HepG2 (cell line): ENCODE measurements around the gene CDC42EP1. TPM values are rescaled to one million over a fixed set of nuclear protein-coding genes. Genes with fewer than 3 reads are reported as not detected.

Experiments
- ATAC-seq: fragments of 200-7000 bp; cut with Tn5 transposase; 3 replicates; pipeline ENCODE4 v1.9.1; 2020; ENCODE audit warnings: mild to moderate bottlenecking, moderate library complexity
- BruUV-seq: library from RNA; stranded (reverse); fragments of 400-500 nt; replicated peaks from 2 replicates; lab custom pipeline; 2021; lab: Mats Ljungman, UMichigan
- CTCF ChIA-PET: fragments of 300-600 bp; formaldehyde crosslinking; extraction: SDS; loops from one replicate; lab custom pipeline; 2021; ENCODE audit warnings: low total read pairs, inconsistent platforms, low intra/inter-chr PET ratio; lab: Yijun Ruan, JAX
- POLR2A ChIA-PET: fragments of 350-600 bp; sonication (Branson Sonifier 250); formaldehyde crosslinking; loops from one replicate; lab custom pipeline; 2020; ENCODE audit warnings: antibody characterized with exemption, inconsistent platforms; lab: Yijun Ruan, JAX
- DNase-seq: peaks from one replicate; pipeline ENCODE4 v3.0.0-alpha.2; 2015; ENCODE audit warnings: low spot score
- FAIRE-seq: peaks from 3 replicates; lab custom pipeline; 2011; peaks lifted over from hg19 to GRCh38; lab: Jason Lieb, UNC
- H2AFZ ChIP-seq: one replicate; pipeline ENCODE4 v1.6.1; 2011; ENCODE audit warnings: low read length, inconsistent platforms
- H3K27ac ChIP-seq: fragments of 300-600 bp; 3 replicates; pipeline ENCODE4 v1.8.0; 2011; ENCODE audit warnings: mixed run types, mild to moderate bottlenecking, mixed read lengths, low read length, inconsistent platforms; ENCODE audit not compliant: insufficient read depth; ENCODE audit errors: extremely low read length
- H3K27me3 ChIP-seq, 2 experiments: fragments of 200-600 bp in 1 of 2; 2 replicates in 1 of 2; 3 replicates in 1 of 2; pipeline versions ENCODE4 v1.6.0 to v1.8.0; 2011; ENCODE audit warnings: low read length in 2 of 2, mild to moderate bottlenecking in 2 of 2, moderate library complexity in 2 of 2, inconsistent platforms in 1 of 2; ENCODE audit not compliant: insufficient read depth in 2 of 2, control insufficient read depth in 1 of 2
- H3K36me3 ChIP-seq, 2 experiments: fragments of 200-600 bp in 1 of 2; replicated peaks in 1 of 2; 2 replicates in 1 of 2; 3 replicates in 1 of 2; pipeline versions ENCODE4 v1.5.1 to v1.8.0; 2011; ENCODE audit warnings: low read length in 2 of 2, inconsistent platforms in 1 of 2; ENCODE audit not compliant: insufficient read depth in 2 of 2, control insufficient read depth in 1 of 2
- H3K4me1 ChIP-seq: 2 replicates; pipeline ENCODE4 v1.5.1; 2012; ENCODE audit warnings: low read length, inconsistent platforms; ENCODE audit not compliant: insufficient read depth
- H3K4me2 ChIP-seq: 2 replicates; pipeline ENCODE4 v1.6.0; 2011; ENCODE audit warnings: low read depth, low read length, inconsistent platforms
- H3K4me3 ChIP-seq, 3 experiments: fragments of 200-600 bp in 1 of 3; sonication (generic), shearing (Covaris generic) in 1 of 3; replicated peaks in 1 of 3; 2 replicates each; pipeline ENCODE4 v1.5.1; 2011 to 2016; ENCODE audit warnings: low read length in 3 of 3, inconsistent platforms in 2 of 3, low read depth in 2 of 3, mild to moderate bottlenecking in 2 of 3, control low read depth in 1 of 3, mixed read lengths in 1 of 3; ENCODE audit not compliant: insufficient read depth in 1 of 3
- H3K79me2 ChIP-seq: one replicate; pipeline ENCODE4 v1.6.1; 2011; ENCODE audit warnings: low read length, inconsistent platforms; ENCODE audit not compliant: insufficient read depth
- H3K9ac ChIP-seq: 2 replicates; pipeline ENCODE4 v1.6.0; 2011; ENCODE audit warnings: mild to moderate bottlenecking, low read depth, low read length, inconsistent platforms; ENCODE audit not compliant: insufficient read depth
- H3K9me3 ChIP-seq: 2 replicates; pipeline ENCODE4 v1.5.1; 2012; ENCODE audit warnings: mild to moderate bottlenecking, low read length
- H4K20me1 ChIP-seq: 2 replicates; pipeline ENCODE4 v1.6.0; 2011; ENCODE audit warnings: inconsistent platforms, mild to moderate bottlenecking, low read length, moderate library complexity; ENCODE audit not compliant: insufficient read depth
- FOXA3 ChIP-seq: IDR thresholded peaks from 2 replicates; pipeline ENCODE4 v1.6.1; 2016; ENCODE audit warnings: missing genetic modification reagents, missing compliant biosample characterization
- HNRNPL ChIP-seq: fragments of 200-400 bp; formaldehyde crosslinking; IDR thresholded peaks from 2 replicates; pipeline ENCODE4 v1.6.1; 2017; ENCODE audit warnings: mild to moderate bottlenecking, low read depth, low read length
- MATR3 ChIP-seq: sonication (generic); formaldehyde crosslinking; IDR thresholded peaks from 2 replicates; pipeline ENCODE4 v1.4.0; 2020; ENCODE audit warnings: missing genetic modification reagents
- POLR2A ChIP-seq, 2 experiments: IDR thresholded peaks; 2 replicates each; pipeline ENCODE4 v1.6.1; 2011; ENCODE audit warnings: low read depth in 2 of 2, low read length in 2 of 2, mild to moderate bottlenecking in 1 of 2, moderate library complexity in 1 of 2; ENCODE audit not compliant: insufficient read depth in 1 of 2
- POLR2AphosphoS5 ChIP-seq: IDR thresholded peaks from 2 replicates; pipeline ENCODE4 v1.6.1; 2012; ENCODE audit warnings: low read depth, low read length
- ZFP41 ChIP-seq: sonication (generic); formaldehyde crosslinking; IDR thresholded peaks from 2 replicates; pipeline ENCODE4 v1.4.0; 2020; ENCODE audit warnings: mild to moderate bottlenecking, missing genetic modification reagents, borderline replicate concordance
- ZFP90 ChIP-seq: sonication (generic); formaldehyde crosslinking; IDR thresholded peaks from 2 replicates; pipeline ENCODE4 v1.8.0; 2022; ENCODE audit warnings: missing genetic modification reagents, mild to moderate bottlenecking, inconsistent platforms, borderline replicate concordance
- ZNF317 ChIP-seq: sonication (generic); formaldehyde crosslinking; IDR thresholded peaks from 2 replicates; pipeline ENCODE4 v1.5.0; 2020; ENCODE audit warnings: mild to moderate bottlenecking, missing genetic modification reagents
- ZNF562 ChIP-seq: sonication (generic); formaldehyde crosslinking; IDR thresholded peaks from 2 replicates; pipeline ENCODE4 v1.8.0; 2022; ENCODE audit warnings: missing genetic modification reagents, borderline replicate concordance
- ZNF713 ChIP-seq: sonication (generic); formaldehyde crosslinking; IDR thresholded peaks from 2 replicates; pipeline ENCODE4 v1.4.0; 2020; ENCODE audit warnings: mild to moderate bottlenecking, missing genetic modification reagents
- WGBS: methylation state at CpG from one replicate; pipeline ENCODE4 v1.1.6; 2017; ENCODE audit warnings: low lambda C conversion rate; 5-methylcytosine and 5-hydroxymethylcytosine counted together
- in situ Hi-C: cut with HindIII; loops from 2 replicates; pipeline ENCODE4 v1.10.0; 2017; ENCODE audit warnings: low pct_unique_long_range_greater_than_20kb; ENCODE audit not compliant: extremely low pct_ligation_motif_present
- intact Hi-C: fragments of 100-400 bp; cut with micrococcal nuclease; formaldehyde crosslinking; loops from one replicate; pipeline ENCODE4 v1.10.0; 2022; ENCODE audit not compliant: unreplicated experiment
- polyA plus RNA-seq, 8 experiments: library from polyadenylated mRNA; depleted of rRNA in 3 of 8; stranded (reverse) in 7 of 8; unstranded in 1 of 8; fragments of >200 nt; fragmentation: Illumina TruSeq in 4 of 8; extraction: Trizol in 4 of 8; gene quantifications; 2 replicates each; pipeline versions ENCODE4 v1.2.1 to v1.2.3, GENCODE V29; 2011 to 2016; ENCODE audit warnings: low read depth in 4 of 8, missing spikeins in 1 of 8, mixed read lengths in 1 of 8; ENCODE audit not compliant: insufficient read depth in 1 of 8
- total RNA-seq, 5 experiments: library from RNA; depleted of rRNA; stranded (reverse); fragments of >200 nt; fragmentation: Illumina TruSeq; extraction: Trizol; gene quantifications; 2 replicates each; pipeline ENCODE4 v1.2.3, GENCODE V29; 2016; ENCODE audit warnings: low read depth in 1 of 5
- TF ChIP-seq, protein P1 (sequence below): sonication (generic); formaldehyde crosslinking; IDR thresholded peaks from 2 replicates; pipeline ENCODE4 v1.4.0; 2020; ENCODE audit warnings: missing genetic modification reagents, borderline replicate concordance
- TF ChIP-seq, protein P2 (sequence below): sonication (generic); formaldehyde crosslinking; IDR thresholded peaks from 2 replicates; pipeline ENCODE4 v1.5.1; 2020; ENCODE audit warnings: missing genetic modification reagents, mild to moderate bottlenecking, borderline replicate concordance
- TF ChIP-seq, protein P3 (sequence below): sonication (generic); formaldehyde crosslinking; IDR thresholded peaks from 2 replicates; pipeline ENCODE4 v1.5.0; 2020; ENCODE audit warnings: mild to moderate bottlenecking, missing genetic modification reagents, moderate library complexity

CDC42EP1 gene
- total and polyA plus RNA-seq, 2 of the 13 experiments (the other 11 are each of a cell fraction or from before 2014, with no cell fraction given) = 17.1 to 29.5 TPM

DNA sequence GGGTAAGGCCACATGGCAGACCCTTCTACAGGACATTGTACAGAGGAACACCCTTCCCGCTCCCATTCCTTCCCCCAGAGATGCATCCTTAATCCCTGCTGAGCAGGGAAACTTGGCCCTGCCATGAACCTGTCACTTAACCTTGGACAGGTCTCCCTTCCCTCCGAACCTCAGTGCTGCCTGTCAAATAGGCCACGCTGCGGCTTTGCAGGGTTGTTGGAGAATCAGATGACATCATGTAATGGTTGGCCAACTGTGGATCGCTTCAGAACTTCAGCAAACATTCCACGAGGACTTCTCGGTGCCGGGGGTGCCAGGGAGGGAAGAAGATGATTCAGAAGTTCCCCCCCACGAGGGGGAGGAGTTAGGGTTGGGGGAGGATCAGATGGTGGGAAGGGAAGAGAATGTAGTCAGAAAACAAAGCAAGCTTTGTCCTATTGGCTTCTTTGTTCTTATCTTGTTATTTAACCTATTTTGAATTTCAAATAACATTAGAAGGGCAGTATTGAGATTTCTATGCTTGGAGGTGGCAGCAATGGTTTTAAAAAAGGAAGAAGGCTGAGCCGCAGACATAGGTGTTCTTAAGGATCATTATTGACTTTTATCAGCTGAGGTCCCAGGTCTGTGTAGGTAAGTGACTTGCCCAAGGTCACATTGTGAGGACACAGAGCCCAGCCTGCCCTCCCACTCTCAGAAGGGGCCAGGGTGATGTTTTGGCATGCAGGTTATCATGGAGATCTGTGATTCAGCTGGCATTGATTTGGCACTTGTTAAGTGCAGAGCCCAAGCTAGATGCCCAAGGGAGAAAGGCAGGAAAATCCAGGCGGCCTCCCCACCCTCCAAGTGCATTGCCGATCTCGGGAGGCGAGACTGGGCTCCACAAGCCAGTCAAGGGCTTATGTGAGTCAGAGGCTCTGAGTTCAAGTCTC, 3.1 kb downstream of the CDC42EP1 start (continued):
- TF ChIP-seq, protein P1, sequence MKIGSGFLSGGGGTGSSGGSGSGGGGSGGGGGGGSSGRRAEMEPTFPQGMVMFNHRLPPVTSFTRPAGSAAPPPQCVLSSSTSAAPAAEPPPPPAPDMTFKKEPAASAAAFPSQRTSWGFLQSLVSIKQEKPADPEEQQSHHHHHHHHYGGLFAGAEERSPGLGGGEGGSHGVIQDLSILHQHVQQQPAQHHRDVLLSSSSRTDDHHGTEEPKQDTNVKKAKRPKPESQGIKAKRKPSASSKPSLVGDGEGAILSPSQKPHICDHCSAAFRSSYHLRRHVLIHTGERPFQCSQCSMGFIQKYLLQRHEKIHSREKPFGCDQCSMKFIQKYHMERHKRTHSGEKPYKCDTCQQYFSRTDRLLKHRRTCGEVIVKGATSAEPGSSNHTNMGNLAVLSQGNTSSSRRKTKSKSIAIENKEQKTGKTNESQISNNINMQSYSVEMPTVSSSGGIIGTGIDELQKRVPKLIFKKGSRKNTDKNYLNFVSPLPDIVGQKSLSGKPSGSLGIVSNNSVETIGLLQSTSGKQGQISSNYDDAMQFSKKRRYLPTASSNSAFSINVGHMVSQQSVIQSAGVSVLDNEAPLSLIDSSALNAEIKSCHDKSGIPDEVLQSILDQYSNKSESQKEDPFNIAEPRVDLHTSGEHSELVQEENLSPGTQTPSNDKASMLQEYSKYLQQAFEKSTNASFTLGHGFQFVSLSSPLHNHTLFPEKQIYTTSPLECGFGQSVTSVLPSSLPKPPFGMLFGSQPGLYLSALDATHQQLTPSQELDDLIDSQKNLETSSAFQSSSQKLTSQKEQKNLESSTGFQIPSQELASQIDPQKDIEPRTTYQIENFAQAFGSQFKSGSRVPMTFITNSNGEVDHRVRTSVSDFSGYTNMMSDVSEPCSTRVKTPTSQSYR (CRISPR knock-in tag) = peak; percentile 74; the same call in 1 of the 2 replicates
- peak; percentile 4; the same call in 1 of the 2 replicates for TF ChIP-seq FOXA3 (CRISPR knock-in tag)

DNA sequence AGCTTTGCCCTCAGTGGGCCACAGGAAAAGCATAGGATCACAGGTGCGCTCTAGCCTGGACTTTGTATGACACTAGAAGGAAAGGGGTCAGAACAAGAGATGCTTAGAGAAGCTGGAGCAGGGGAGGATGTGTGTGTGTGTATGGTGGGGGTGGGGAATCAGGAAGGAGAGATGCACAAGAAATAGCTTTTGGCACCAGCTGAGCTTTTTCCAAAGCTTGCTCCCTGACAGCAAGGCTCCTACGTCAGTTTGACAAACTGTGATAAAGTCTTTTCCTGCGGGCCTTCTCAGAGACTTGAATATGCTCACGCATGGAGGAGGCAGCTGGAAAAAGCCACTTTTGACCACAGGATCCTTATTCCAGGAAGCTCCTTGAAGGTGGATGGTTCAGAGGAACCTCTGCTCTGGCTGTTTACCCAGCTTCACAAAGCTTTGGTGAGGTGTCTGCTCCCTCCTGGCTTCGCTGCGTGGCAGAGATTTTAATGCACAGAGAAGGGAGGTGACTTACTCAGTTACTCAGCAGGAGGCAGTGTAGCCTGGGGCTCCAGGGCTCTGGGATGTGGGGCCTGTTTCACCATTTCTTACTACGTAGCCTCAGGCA, 3.9 kb downstream of the CDC42EP1 start:
- WGBS = 90% methylated on average over 5 of the region's 7 CpGs
- Histone ChIP-seq H3K9ac (peak overlapping the region; percentile 99), H2AFZ (no peak overlapping the region), H3K4me2 (peak overlapping the region; percentile 96), H3K27ac (peak overlapping the region; percentile 91), H3K4me3 (peak overlapping the region; percentile 0 to 98 (median 29); a peak in 4 of 6 replicates), H4K20me1 (peaks cover 42% of the 10 kb centered on the region), H3K9me3 (no peaks in the 10 kb centered on the region), H3K27me3 (no peaks in the 10 kb centered on the region; a peak in 1 of 5 replicates), H3K36me3 (peaks cover 12 to 34% of the 10 kb centered on the region in 2 experiments), H3K4me1 (peaks cover 81% of the 10 kb centered on the region), H3K79me2 (peaks cover 60% of the 10 kb centered on the region)
- ATAC-seq (no peak), DNase-seq (no peak), FAIRE-seq (no peak)
- intact Hi-C loops (no loop called here), in situ Hi-C loops (no loop called here)
- BruUV-seq = no TSS peak
- CTCF ChIA-PET = interaction anchor here (4.1 kb wide), 1 partner anchor 18 kb away, joined by 39 read pairs; no protein-coding TSS in a partner anchor
- POLR2A ChIA-PET = interaction anchor here (0.8 to 17.5 kb wide), 10 partner anchors 16 to 62 kb away, joined by 3 to 976 read pairs (median 4); partner anchors contain the start of genes GGA1 and LGALS2
- TF ChIP-seq ZNF317 (CRISPR knock-in tag) = 0 out of 2 replicates have a peak, but pooled peaks have one; percentile 43
- TF ChIP-seq HNRNPL = no peak
- TF ChIP-seq, protein P2, sequence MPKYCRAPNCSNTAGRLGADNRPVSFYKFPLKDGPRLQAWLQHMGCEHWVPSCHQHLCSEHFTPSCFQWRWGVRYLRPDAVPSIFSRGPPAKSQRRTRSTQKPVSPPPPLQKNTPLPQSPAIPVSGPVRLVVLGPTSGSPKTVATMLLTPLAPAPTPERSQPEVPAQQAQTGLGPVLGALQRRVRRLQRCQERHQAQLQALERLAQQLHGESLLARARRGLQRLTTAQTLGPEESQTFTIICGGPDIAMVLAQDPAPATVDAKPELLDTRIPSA (CRISPR knock-in tag) = no peak
- TF ChIP-seq ZNF713 (CRISPR knock-in tag) = no peak
- peak in 1 of 2 experiments; percentile 29; a peak in 1 of 4 replicates for TF ChIP-seq POLR2A (IDR thresholded peaks at IDR 0.05; ENCODE audit: insufficient read depth in 1 of 2, low read depth in 2 of 2, low read length in 2 of 2)
- TF ChIP-seq, protein P3, sequence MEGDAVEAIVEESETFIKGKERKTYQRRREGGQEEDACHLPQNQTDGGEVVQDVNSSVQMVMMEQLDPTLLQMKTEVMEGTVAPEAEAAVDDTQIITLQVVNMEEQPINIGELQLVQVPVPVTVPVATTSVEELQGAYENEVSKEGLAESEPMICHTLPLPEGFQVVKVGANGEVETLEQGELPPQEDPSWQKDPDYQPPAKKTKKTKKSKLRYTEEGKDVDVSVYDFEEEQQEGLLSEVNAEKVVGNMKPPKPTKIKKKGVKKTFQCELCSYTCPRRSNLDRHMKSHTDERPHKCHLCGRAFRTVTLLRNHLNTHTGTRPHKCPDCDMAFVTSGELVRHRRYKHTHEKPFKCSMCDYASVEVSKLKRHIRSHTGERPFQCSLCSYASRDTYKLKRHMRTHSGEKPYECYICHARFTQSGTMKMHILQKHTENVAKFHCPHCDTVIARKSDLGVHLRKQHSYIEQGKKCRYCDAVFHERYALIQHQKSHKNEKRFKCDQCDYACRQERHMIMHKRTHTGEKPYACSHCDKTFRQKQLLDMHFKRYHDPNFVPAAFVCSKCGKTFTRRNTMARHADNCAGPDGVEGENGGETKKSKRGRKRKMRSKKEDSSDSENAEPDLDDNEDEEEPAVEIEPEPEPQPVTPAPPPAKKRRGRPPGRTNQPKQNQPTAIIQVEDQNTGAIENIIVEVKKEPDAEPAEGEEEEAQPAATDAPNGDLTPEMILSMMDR (CRISPR knock-in tag) = peak; percentile 17; the same call in 1 of the 2 replicates
- TF ChIP-seq POLR2AphosphoS5 = peak; percentile 9; the same call in 1 of the 2 replicates
- no peak for TF ChIP-seq ZFP90 (CRISPR knock-in tag)
- TF ChIP-seq MATR3 (CRISPR knock-in tag) = no peak
- TF ChIP-seq ZFP41 = no peak
- TF ChIP-seq ZNF562 (CRISPR knock-in tag) = no peak
